ENCODE data around the gene DCAF12L2.

Gene DCAF12L2

DNA sequence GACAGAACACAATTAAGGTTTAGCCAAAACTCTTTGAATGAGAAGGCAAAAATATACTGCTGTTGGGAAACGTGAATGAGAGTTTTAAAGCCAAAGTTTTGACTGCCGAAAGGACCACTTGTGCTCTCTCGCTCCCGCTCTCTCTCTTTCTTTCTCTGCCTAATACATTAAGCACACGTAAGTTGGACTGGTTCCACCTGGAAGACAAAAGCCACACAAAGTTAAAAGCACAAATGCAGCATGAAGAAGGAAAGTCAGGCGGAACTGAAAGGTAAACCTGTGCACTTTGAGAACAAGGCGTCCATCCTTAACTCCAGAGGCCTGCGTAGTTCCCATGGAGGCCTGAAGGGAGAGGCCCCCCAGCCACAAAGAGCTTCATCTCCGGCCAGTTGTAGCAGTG, 1.9 kb downstream of the DCAF12L2 start:
- no peak overlapping the region for H3K4me3 ChIP-seq (ENCODE audit: low read depth, low read length)
- TF ChIP-seq, protein P1, sequence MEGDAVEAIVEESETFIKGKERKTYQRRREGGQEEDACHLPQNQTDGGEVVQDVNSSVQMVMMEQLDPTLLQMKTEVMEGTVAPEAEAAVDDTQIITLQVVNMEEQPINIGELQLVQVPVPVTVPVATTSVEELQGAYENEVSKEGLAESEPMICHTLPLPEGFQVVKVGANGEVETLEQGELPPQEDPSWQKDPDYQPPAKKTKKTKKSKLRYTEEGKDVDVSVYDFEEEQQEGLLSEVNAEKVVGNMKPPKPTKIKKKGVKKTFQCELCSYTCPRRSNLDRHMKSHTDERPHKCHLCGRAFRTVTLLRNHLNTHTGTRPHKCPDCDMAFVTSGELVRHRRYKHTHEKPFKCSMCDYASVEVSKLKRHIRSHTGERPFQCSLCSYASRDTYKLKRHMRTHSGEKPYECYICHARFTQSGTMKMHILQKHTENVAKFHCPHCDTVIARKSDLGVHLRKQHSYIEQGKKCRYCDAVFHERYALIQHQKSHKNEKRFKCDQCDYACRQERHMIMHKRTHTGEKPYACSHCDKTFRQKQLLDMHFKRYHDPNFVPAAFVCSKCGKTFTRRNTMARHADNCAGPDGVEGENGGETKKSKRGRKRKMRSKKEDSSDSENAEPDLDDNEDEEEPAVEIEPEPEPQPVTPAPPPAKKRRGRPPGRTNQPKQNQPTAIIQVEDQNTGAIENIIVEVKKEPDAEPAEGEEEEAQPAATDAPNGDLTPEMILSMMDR (IDR thresholded peaks at IDR 0.05; ENCODE audit: low read depth, low read length): no peak

DNA sequence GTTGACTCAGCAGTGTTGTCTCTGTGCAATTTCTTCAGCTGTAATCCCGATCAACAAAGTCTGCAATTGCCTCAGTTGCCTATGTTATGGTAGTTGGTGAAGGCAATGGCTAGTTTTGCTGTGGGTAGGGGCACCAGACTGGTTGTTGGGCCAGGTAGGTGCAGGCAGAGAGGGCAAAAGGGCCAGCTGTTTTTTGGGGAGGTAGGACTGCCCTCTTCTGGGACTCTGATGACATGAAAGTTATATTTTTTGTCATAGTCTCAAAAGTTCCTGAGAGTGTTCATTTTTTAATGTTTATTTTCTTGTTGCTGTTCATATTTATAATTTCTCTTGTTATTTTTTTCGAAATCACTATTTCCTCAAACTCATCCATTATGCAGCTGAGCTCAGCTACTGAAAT, 25.1 kb downstream of the DCAF12L2 start:
- TF ChIP-seq, protein P1 (IDR thresholded peaks at IDR 0.05; ENCODE audit: low read depth, low read length): no peak
- no peak overlapping the region for H3K4me3 ChIP-seq (ENCODE audit: low read depth, low read length)

DNA sequence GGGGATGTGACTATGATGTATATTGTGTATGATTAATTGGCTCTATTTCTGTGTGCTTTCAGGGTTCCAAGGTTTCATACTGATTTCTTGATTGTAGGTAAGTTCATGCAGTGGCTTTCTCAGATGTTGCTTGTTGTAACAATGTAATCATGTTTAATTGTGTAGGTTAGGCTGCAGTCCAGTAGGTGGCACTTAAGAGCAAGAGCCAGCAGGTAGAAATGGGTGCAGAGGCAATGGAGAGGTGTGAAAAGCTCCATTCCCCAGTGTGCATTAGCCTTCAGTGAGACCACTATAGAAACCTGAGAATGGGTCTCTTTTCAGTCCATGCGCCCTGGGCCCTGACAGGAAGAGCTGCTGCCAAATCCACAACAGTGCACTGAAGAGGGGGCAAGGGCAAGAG, 28.2 kb downstream of the DCAF12L2 start:
- H3K4me3 ChIP-seq (ENCODE audit: low read depth, low read length): no peak overlapping the region
- TF ChIP-seq, protein P1 (IDR thresholded peaks at IDR 0.05; ENCODE audit: low read depth, low read length): no peak

DNA sequence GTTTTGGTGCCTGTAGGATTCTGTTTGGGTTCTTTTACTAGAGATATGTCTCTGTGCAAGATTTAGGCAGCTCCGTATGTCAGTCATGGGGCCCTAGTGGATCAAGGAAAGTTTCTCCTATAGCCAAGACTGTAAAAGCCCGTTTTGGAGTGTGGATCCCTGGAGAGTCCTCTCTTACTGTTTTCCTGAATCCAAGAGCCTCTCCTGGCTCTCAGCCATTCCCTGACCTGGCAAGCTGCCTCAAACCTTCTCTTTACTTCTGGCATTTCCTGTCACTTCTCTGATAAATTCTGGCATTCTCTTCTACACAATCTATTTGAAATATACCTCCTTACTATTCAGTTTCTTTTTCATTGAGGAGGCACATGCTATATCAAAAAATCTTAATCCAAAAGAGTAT, 41.4 kb downstream of the DCAF12L2 start:
- H3K4me3 ChIP-seq (ENCODE audit: low read depth, low read length): no peak overlapping the region
- TF ChIP-seq, protein P1 (IDR thresholded peaks at IDR 0.05; ENCODE audit: low read depth, low read length): no peak
